ENCODE data around the gene SCLY.

The SCLY gene

GRCh38 chr2:238140721-238141540, 80.1 kb downstream of the SCLY start:
- H3K4me3 ChIP-seq (replicated peaks in 1 of 2; ENCODE audit: low read depth in 2 of 2, low read length in 2 of 2): no peak overlapping the region
- no peak for TF ChIP-seq CTCF (IDR thresholded peaks at IDR 0.05; ENCODE audit: low read depth, low read length)
- no peak for DNase-seq (ENCODE audit: low read depth in 2 of 2)

- no peak for DNase-seq (ENCODE audit: low read depth in 2 of 2)
- H3K4me3 ChIP-seq (replicated peaks in 1 of 2; ENCODE audit: low read depth in 2 of 2, low read length in 2 of 2): no peak overlapping the region
- no peak for TF ChIP-seq CTCF (IDR thresholded peaks at IDR 0.05; ENCODE audit: low read depth, low read length)
Observed at GRCh38 chr2:238141541-238142318, 80.9 kb downstream of the SCLY start.

GRCh38 chr2:238142382-238143205, 81.8 kb downstream of the SCLY start:
- DNase-seq (ENCODE audit: low read depth in 2 of 2): no peak
- no peak overlapping the region for H3K4me3 ChIP-seq (replicated peaks in 1 of 2; ENCODE audit: low read depth in 2 of 2, low read length in 2 of 2)
- no peak for TF ChIP-seq CTCF (IDR thresholded peaks at IDR 0.05; ENCODE audit: low read depth, low read length)

GRCh38 chr2:238143239-238143951, 82.6 kb downstream of the SCLY start:
- peak; percentile 38 to 61 for DNase-seq (ENCODE audit: low read depth in 2 of 2)
- TF ChIP-seq CTCF (IDR thresholded peaks at IDR 0.05; ENCODE audit: low read depth, low read length): no peak
- H3K4me3 ChIP-seq (replicated peaks in 1 of 2; ENCODE audit: low read depth in 2 of 2, low read length in 2 of 2): no peak overlapping the region

GRCh38 chr2:238144262-238144661, 83.5 kb downstream of the SCLY start:
- no peak for TF ChIP-seq CTCF (IDR thresholded peaks at IDR 0.05; ENCODE audit: low read depth, low read length)
- H3K4me3 ChIP-seq (replicated peaks in 1 of 2; ENCODE audit: low read depth in 2 of 2, low read length in 2 of 2): no peak overlapping the region
- no peak for DNase-seq (ENCODE audit: low read depth in 2 of 2)

- no peak for DNase-seq (ENCODE audit: low read depth in 2 of 2)
Observed at GRCh38 chr2:238145046-238145445, 84.2 kb downstream of the SCLY start.

More at GRCh38 chr2:238145046-238145445, 84.2 kb downstream of the SCLY start:
- no peak overlapping the region for H3K4me3 ChIP-seq (replicated peaks in 1 of 2; ENCODE audit: low read depth in 2 of 2, low read length in 2 of 2)
- no peak for TF ChIP-seq CTCF (IDR thresholded peaks at IDR 0.05; ENCODE audit: low read depth, low read length)
